AG04450 (cell line): ENCODE measurements around the gene KRT78. TPM values are rescaled to one million over a fixed set of nuclear protein-coding genes. Genes with fewer than 3 reads are reported as not detected.
A peak's percentile ranks its signal among the peaks of the same experiment; 100 is the strongest.

Experiments
- CTCF ChIA-PET: fragments of 300-600, 350-600 bp; formaldehyde crosslinking; extraction: SDS; loops from one replicate; lab custom pipeline; 2022; ENCODE audit warnings: antibody characterized with exemption, inconsistent platforms; lab: Charles Lee
- POLR2A ChIA-PET: fragments of 350-600 bp; formaldehyde crosslinking; extraction: SDS; loops from one replicate; lab custom pipeline; 2021; ENCODE audit warnings: antibody characterized with exemption, inconsistent platforms; lab: Yijun Ruan, JAX
- DNase-seq: peaks from one replicate; pipeline ENCODE4 v3.0.0-alpha.2; 2011; ENCODE audit warnings: low read depth, low spot score
- H3K27ac ChIP-seq: one replicate; pipeline ENCODE4 v1.5.1; 2012; ENCODE audit warnings: low read depth, low read length, control low read depth
- H3K27me3 ChIP-seq: one replicate; pipeline ENCODE4 v1.6.0; 2012; ENCODE audit warnings: low read length; ENCODE audit not compliant: control insufficient read depth, insufficient read depth
- H3K4me3 ChIP-seq: 2 replicates; pipeline ENCODE4 v1.5.1; 2011; ENCODE audit warnings: mild to moderate bottlenecking, low read depth, low read length, control low read depth
- H3K9me3 ChIP-seq: 2 replicates; pipeline ENCODE4 v1.5.1; 2012; ENCODE audit warnings: low read length; ENCODE audit not compliant: control insufficient read depth, insufficient read depth
- CTCF ChIP-seq: IDR thresholded peaks from 2 replicates; pipeline ENCODE4 v1.5.1; 2011; ENCODE audit warnings: low read depth, low read length, control low read depth, inconsistent platforms
- polyA plus RNA-seq: library from polyadenylated mRNA; depleted of rRNA; stranded (reverse); fragments of >200 nt; gene quantifications from 2 replicates; pipeline ENCODE4 v1.2.3, GENCODE V29; 2011

The KRT78 gene
- polyA plus RNA-seq, 1 experiment = not detected

- POLR2A ChIA-PET = no interaction called here
- no peak overlapping the region for H3K4me3 ChIP-seq
- H3K9me3 ChIP-seq = no peaks in the 10 kb centered on the region; the same call in 1 of the 2 replicates
- CTCF ChIA-PET = no interaction called here
- no peak overlapping the region for H3K27ac ChIP-seq
- DNase-seq = no peak
- H3K27me3 ChIP-seq = peaks cover 28% of the 10 kb centered on the region
- TF ChIP-seq CTCF = no peak
These were observed 57.3 kb downstream of the KRT78 start for GRCh38 chr12:52791271-52792184.

GRCh38 chr12:52790427-52791270, 58.1 kb downstream of the KRT78 start:
- H3K9me3 ChIP-seq = no peaks in the 10 kb centered on the region; the same call in 1 of the 2 replicates
- ChIA-PET CTCF (no interaction called here), POLR2A (no interaction called here)
- H3K27ac ChIP-seq = no peak overlapping the region
- DNase-seq = no peak
- TF ChIP-seq CTCF = no peak
- peaks cover 28% of the 10 kb centered on the region for H3K27me3 ChIP-seq
- H3K4me3 ChIP-seq = no peak overlapping the region

GRCh38 chr12:52789637-52790426, 59.0 kb downstream of the KRT78 start:
- TF ChIP-seq CTCF = no peak
- POLR2A ChIA-PET = no interaction called here

GRCh38 chr12:52788876-52789636, 59.7 kb downstream of the KRT78 start:
- DNase-seq = no peak
- Histone ChIP-seq H3K27me3 (peaks cover 28% of the 10 kb centered on the region), H3K27ac (no peak overlapping the region), H3K4me3 (no peak overlapping the region), H3K9me3 (no peaks in the 10 kb centered on the region; the same call in 1 of the 2 replicates)
- POLR2A ChIA-PET = no interaction called here
- CTCF ChIA-PET = no interaction called here
- TF ChIP-seq CTCF = no peak

More at GRCh38 chr12:52789637-52790426, 59.0 kb downstream of the KRT78 start:
- no peak for DNase-seq
- Histone ChIP-seq H3K27ac (no peak overlapping the region), H3K9me3 (no peaks in the 10 kb centered on the region; the same call in 1 of the 2 replicates), H3K4me3 (peak overlapping the region; percentile 10; the same call in 1 of the 2 replicates), H3K27me3 (peaks cover 28% of the 10 kb centered on the region)
- CTCF ChIA-PET = no interaction called here
